Stimulated activated CD4-positive, alpha-beta T cell treated with anti-CD3 and anti-CD28 coated beads, Interleukin-1b, Interleukin-23, amount 100 ng/mL, for 48 hours (primary cell): ENCODE results near the gene NCBP1.
"Not testable (repeated sequence)": the region's sequence is repeated elsewhere in the genome, so short reads cannot be mapped to it uniquely, and the experiment has no call there.

Experiments
- DNase-seq: peaks from one replicate; pipeline ENCODE4 v3.0.0-alpha.2; 2020

Gene NCBP1

DNA sequence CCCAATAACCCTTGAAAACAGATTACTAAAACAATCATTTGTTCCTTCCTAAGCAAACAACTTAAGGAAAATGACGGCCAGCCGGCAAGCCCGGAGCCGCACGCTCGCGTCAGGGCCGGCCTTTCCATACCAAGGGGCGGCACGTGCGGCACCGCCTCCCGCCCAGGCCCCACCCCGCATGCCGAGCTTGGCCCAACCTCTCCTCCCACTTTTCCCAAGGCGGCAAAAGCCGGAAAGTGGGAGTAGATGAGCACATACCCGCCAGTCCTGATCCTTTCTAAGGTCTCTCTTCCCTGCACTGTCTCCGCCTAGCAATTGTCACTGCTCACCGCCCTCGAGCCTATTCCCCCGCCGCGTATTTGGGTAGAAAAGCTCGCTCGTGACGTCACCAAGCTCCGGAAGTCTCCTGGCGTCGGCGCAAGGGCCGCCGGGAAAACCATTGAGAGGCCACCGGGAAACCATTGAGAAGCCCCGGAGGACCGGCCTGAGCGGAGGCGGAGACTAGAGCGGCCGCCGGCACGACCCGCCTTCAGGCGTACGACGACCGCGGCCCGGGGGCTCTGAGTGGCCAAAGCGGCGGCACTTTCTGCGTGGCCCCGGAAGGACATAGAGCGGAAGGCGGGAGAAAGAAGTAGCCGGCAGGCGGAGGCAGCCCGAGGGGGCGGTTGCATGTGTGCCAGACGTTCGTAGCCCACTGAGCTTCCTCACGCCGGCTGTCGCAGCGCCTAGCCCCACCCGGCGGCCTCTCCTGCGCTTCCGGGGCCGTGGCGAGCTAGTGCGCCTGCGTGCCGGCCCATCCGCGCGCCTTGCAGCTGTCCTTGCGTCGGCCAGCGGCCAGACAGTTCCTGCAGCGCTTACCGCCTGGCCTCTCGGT is at the start of gene NCBP1, which contains the start of gene TSTD2:
Gene NCBP1, plus strand, starts transcription at position 837 of the 874 bp plus-strand sequence. CDS start 61 bp downstream, outside the sequence.
Gene TSTD2, minus strand, starts transcription at position 384 of the 874 bp plus-strand sequence. CDS start 5,806 bp downstream, outside the sequence.
- DNase-seq = peak; percentile 96

DNA sequence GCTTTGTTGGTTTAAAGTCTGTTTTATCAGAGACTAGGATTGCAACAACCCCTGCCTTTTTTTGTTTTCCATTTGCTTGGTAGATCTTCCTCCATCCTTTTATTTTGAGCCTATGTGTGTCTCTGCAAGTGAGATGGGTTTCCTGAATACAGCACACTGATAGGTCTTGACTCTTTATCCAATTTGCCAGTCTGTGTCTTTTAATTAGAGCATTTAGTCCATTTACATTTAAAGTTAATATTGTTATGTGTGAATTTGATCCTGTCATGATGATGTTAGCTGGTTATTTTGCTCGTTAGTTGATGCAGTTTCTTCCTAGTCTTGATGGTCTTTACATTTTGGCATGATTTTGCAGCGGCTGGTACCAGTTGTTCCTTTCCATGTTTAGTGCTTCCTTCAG is 48.8 kb upstream of the NCBP1 start:
- DNase-seq = not testable (repeated sequence)

DNA sequence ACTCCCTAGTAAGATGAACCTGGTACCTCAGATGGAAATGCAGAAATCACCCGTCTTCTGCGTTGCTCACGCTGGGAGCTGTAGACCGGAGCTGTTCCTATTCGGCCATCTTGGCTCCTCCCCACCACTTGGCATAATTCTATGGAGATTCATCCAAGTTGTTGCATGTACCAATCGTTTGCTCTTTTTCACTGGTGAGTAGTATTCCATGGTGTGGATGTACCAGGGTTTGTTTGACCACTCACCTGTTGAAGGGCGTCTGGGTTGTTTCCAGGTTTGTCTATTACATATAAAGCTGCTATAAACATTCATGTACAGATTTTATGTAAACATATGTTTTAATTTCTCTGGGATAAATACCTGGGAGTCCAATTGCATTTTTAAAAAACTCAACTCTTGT is 46.7 kb upstream of the NCBP1 start:
- not testable (repeated sequence) for DNase-seq

GRCh38 chr9:97591535-97591934 is 42.1 kb upstream of the NCBP1 start:
- no peak for DNase-seq

DNA sequence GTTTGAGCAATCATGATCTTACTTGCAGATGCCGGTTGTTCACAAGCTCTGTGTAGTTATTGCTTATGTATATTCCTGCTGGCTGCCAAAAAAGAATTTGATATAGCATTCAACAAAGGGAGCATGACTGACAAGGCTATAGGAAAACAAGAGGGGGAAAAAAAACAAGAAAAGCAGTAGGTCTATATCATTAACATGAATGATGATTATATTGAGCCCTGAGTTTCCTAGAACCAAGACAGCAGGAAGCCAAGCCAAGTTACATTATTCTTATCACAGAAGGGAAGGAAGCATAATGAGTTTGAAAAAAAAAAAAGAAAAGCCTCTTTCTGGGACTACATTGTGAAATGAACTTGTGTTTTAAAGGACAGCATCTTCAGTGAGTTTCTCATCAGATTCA is 41.5 kb upstream of the NCBP1 start:
- DNase-seq = no peak

DNA sequence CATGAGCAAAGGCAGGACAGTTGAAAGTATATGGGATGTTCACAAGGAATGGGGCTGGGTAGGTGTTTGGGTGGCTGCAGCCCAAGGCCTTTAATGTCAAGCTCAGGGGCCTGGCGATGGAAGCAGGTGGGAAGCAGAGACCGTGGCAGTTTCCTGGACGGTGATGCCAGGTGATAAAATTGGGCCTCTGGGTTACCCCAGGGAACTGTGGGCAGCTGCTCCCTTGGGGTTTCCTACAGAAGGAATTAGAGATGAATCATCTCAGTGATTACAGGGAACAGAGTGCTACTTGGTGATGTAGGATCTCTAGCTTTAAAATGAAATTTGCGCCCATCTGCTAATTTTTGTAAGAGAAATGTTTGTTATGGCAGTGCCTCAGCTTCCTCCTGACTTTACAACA is 39.7 kb upstream of the NCBP1 start:
- DNase-seq = no peak

DNA sequence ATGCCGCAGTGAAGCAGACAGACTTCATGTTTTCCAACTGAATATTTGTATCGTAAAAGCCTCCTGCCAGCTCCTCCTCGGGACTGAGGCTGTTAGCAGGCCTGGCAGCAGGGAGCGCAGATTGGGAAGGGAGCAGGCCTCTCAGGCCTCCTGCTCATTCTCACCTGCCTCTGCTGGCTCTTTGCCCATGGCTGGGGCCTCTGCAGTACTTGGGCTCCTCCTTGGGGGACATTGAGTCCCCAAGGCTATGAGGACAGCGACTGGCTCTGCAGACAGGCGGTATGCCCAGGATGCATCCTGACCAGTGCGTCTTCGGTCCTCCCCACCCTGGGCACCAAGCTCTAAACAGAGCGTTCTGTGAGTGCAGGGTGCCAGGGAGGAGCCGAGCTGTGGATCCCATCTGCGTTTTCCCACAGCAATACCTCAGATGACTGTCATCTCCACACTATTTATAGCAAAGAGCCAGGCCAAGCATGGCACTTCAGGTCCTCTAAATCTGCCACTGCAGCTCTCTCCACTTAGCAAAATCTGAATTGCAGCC is 39.2 kb upstream of the NCBP1 start:
- DNase-seq = no peak

- no peak for DNase-seq
Observed at GRCh38 chr9:97596906-97597305, 36.7 kb upstream of the NCBP1 start.

GRCh38 chr9:97598461-97599288 is 34.9 kb upstream of the NCBP1 start:
- peak; percentile 67 for DNase-seq

DNA sequence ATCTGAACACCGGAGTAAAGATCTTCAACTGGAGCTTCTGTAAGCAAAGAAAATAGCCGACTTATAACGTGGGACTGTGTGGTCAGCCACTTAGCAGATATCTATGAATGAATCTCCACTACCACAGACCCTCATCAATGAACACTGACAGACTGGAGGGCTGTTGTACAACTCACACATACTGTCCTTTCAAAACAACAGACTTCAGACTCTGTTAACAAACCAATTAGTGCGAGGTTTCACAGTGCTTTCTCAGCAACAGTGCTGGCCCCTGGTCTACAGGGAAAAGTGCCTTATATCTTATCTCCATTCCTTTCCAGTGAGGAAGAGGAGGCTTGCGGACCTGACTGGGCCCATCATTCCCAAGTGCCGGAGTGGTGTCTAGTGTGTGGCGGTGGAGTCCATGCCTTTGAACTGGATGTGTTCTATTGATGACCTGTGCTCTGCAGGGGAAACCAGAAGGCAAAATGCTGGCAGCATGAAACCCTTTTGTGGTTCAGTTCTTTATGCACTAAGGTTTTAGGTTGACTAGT is 34.2 kb upstream of the NCBP1 start:
- DNase-seq = no peak

DNA sequence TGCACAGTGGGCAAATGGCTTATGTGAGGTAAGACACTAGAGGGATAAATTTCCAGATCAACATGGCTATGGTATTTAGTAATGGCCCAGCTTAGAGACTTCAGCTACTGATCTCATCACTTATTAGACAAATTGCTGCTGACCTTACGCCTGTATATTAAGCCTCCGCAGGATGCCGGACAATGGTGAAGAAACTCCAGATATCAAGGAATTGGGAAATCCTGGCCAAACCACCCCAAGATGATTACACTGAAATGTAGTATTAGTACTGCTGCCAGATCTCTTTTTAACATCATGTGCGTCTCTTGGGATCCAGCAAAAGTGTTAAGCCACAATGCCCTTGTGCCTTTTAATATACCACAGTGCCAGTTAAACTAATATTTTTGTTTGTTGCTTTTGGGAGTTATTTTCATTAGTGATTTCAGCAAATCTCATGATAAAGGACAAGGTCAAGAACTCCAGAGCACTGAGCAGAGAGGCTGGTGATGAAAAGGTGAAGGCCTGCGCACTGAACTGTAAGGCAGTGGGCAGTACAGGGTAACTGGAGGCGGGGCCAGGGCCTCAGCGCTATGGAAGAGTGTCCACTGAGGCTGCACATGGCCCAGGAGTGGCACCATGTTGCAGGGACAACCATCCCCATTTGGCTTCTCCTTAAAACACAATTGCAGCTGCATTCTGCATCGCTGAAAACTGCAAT is 32.9 kb upstream of the NCBP1 start:
- no peak for DNase-seq

DNA sequence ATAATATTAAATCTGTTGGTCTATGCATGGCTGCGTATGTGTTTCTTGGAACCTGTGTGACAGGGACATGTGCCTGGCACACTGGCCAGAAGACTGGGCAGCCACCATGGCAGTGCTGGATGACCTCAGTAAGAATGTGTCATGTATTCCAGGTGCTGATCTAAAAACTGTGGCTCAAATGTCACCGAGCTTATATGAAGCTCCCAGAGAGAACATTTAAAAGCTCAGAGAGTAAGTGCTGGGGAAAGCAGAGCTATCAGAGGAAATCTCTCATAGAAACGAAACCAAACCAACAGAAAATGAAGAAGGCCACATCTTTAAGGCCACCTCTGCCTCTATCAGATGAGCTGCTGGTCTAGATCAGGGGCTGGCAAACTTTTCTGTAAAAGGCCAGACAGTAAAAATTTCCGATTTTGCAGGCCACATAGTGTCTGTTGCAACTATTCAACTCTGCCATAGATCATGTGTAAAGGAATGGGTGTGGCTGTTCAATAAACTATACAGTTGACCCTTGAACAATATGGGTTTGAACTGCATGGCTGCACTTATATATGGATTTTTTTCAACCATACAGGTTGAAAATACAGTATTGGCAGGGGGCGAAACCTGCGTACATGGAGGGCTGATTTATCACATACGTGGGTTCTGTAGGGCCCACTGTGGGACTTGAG is 32.3 kb upstream of the NCBP1 start:
- DNase-seq = no peak

- no peak for DNase-seq
Observed at GRCh38 chr9:97602430-97602829, 31.2 kb upstream of the NCBP1 start.

- DNase-seq = no peak
Observed at GRCh38 chr9:97604901-97605645, 28.5 kb upstream of the NCBP1 start.

DNA sequence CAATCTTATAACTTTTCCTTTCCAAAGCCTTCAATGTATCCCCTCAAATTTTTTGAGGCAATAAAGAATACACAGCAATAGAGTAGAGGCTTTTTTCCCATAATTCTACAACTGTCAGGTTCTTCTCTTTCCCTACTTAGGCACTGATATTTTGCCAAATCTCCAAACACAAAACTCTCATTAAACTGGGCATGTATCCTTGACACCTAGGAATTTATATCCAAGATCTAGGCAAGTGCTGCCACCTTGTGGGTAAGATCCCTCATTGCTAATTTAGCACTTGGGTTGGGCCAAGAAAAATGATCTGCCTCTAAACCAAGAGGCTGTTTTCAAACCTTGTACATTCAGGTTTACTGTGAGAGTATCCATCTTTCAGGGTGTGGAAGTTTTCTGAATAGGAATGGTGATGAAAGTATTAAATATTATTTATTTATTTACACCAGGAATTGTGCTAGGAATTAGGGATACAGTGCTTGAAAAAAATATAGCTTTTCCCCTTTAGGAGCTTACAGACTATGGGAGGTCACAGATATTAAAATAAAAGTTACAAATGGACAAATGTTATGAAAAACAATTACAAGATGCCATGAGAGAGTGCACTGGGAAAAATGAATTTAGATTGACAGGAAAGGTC is 18.1 kb upstream of the NCBP1 start:
- DNase-seq = peak; percentile 42

- no peak for DNase-seq
Observed at GRCh38 chr9:97617939-97618416, 15.6 kb upstream of the NCBP1 start.

DNA sequence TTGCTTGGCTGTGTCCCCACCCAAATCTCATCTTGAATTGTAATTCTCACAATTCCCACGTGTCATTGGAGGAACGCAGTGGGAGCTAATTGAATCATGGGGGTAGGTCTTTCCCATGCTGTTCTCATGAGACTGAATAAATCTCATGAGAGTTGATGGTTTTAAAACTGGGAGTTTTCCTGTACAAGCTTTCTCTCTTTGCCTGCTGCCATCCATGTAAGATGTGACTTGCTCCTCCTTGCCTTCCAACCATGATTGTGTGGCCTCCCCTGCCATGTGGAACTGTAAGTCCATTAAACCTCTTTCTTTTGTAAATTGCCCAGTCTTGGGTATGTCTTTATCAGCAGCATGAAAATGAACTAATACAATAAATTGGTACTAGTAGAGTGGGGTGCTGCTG is 13.6 kb upstream of the NCBP1 start:
- not testable (repeated sequence) for DNase-seq

GRCh38 chr9:97622483-97622882 is 11.1 kb upstream of the NCBP1 start:
- DNase-seq = not testable (repeated sequence)

DNA sequence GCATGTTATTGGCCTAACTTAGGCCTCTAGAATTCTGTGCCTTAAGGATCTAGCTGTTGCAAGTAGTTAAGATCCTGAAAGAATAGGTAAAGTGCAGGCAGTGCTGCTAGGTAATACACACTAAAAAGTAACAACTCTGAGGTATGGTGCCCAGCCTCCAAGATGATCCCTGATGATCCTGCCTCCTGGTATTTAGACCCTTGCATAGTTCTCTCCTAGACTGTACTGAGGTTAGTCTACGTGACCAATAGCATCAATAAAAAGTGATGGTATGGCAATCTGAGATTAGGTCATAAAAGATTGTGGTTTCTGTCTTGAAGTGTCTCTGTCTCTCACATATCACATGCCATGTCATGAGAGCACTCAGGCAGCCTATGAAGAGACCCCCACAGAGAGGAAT is 9.7 kb upstream of the NCBP1 start:
- no peak for DNase-seq

DNA sequence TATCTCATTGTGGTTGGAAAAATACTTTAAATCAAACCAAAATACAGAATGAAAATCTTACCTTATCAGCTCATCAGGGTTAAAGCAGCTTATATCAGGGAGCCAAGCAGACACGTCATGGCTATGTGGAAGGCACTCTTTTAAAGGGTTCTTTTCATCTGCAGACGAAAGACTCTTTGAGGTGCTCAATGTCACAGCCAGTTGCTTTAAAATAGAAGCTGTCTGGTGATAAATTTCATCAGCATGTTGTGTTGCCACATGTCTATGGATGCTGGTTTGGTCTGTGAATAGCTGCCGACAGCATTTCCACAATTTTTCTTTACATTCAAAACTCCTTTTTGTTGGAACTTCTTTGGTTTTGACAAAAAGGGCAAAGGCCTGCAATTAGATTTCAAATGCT is 8.0 kb upstream of the NCBP1 start:
- DNase-seq = no peak

DNA sequence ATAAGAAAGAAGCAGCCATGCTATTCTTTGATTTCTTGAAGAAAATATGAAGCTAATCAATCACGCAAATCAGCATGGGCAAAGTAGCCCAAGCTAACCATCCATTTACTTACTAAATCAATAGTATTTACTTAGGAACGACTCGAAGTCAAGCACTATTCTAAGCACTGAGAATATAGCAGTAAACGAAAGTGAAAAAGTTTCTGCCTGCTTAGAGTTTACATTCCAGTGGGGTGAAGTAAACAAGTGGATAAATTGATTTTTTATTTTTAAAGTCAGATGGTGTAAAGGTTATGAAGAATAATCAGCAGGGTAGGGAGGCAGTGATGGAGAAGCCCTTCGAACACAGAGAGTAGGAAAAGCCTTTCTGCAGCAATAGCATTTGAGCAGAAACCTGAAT is 6.0 kb upstream of the NCBP1 start:
- DNase-seq = no peak
